GM19043 (cell line): ENCODE results near the gene CARD8.
"Not testable (repeated sequence)": the region's sequence is repeated elsewhere in the genome, so short reads cannot be mapped to it uniquely, and the experiment has no call there.

Experiments
- ATAC-seq: cut with Tn5 transposase; IDR thresholded peaks from one replicate; pipeline ENCODE4 v1.9.1; 2021; ENCODE audit warnings: low read depth; ENCODE audit not compliant: unreplicated experiment

CARD8 gene

GRCh38 chr19:48265326-48265725 is 9.6 kb upstream of the CARD8 start:
- not testable (repeated sequence) for ATAC-seq

- not testable (repeated sequence) for ATAC-seq
These were observed 4.6 kb upstream of the CARD8 start for GRCh38 chr19:48260359-48260714.

GRCh38 chr19:48258992-48259391 is 3.3 kb upstream of the CARD8 start:
- not testable (repeated sequence) for ATAC-seq

- ATAC-seq, result no peak
These were observed 2.6 kb upstream of the CARD8 start for GRCh38 chr19:48258350-48258749.

GRCh38 chr19:48254529-48254970 is 1.2 kb downstream of the CARD8 start:
- no peak for ATAC-seq

- ATAC-seq, result no peak
These were observed 1.7 kb downstream of the CARD8 start for GRCh38 chr19:48253999-48254398.

GRCh38 chr19:48252609-48253008 is 3.1 kb downstream of the CARD8 start:
- no peak for ATAC-seq

GRCh38 chr19:48250290-48251025 is 5.3 kb downstream of the CARD8 start:
- no peak for ATAC-seq

GRCh38 chr19:48249502-48250014 is 6.2 kb downstream of the CARD8 start:
- ATAC-seq, result no peak

GRCh38 chr19:48248081-48248833 is 7.5 kb downstream of the CARD8 start:
- ATAC-seq, result no peak

GRCh38 chr19:48247212-48247611 is 8.5 kb downstream of the CARD8 start:
- ATAC-seq, result no peak

- no peak for ATAC-seq
These were observed 9.6 kb downstream of the CARD8 start for GRCh38 chr19:48246101-48246500.

GRCh38 chr19:48244281-48244680 is 11.4 kb downstream of the CARD8 start:
- no peak for ATAC-seq

GRCh38 chr19:48241771-48242170 is 13.9 kb downstream of the CARD8 start:
- not testable (repeated sequence) for ATAC-seq

GRCh38 chr19:48239582-48240141 is 16.1 kb downstream of the CARD8 start:
- no peak for ATAC-seq

- ATAC-seq, result no peak
These were observed 16.6 kb downstream of the CARD8 start for GRCh38 chr19:48239120-48239519.

- no peak for ATAC-seq
These were observed 18.7 kb downstream of the CARD8 start for GRCh38 chr19:48237057-48237456.

- ATAC-seq, result no peak
These were observed 25.1 kb downstream of the CARD8 start for GRCh38 chr19:48230555-48231129.

GRCh38 chr19:48221628-48222027 is 34.1 kb downstream of the CARD8 start:
- no peak for ATAC-seq

- ATAC-seq, result not testable (repeated sequence)
These were observed 34.9 kb downstream of the CARD8 start for GRCh38 chr19:48220784-48221183.

- no peak for ATAC-seq
These were observed 36.7 kb downstream of the CARD8 start for GRCh38 chr19:48218997-48219396.
